HG03175 (cell line): ENCODE results near the gene HDHD2.

Experiments used
- ATAC-seq: cut with Tn5 transposase; IDR thresholded peaks from one replicate; pipeline ENCODE4 v1.9.1; 2021; ENCODE audit warnings: mild to moderate bottlenecking, moderate library complexity; ENCODE audit not compliant: unreplicated experiment

The HDHD2 gene

DNA sequence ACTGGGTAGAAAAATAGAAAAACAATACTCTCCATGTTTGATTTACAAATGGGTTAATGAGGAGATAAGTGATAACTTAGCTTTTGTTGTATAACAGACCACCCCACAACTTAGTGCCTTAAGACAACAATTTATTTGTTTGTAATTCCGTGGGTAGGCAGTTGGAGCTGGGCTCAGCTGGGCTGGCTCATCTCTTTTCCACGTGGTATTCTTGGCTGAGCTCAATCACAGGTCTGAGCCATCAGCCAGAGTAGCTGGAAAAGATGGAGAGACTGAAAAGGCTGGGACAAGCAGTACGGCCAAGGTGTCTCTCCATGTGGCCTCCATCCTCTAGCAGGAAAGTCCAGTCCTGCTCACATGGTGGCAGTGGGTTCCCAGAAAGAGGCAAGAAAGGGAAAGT is 82.7 kb downstream of the HDHD2 start:
- ATAC-seq: no peak

- no peak for ATAC-seq
These were observed 87.2 kb downstream of the HDHD2 start for GRCh38 chr18:47063096-47063495.

DNA sequence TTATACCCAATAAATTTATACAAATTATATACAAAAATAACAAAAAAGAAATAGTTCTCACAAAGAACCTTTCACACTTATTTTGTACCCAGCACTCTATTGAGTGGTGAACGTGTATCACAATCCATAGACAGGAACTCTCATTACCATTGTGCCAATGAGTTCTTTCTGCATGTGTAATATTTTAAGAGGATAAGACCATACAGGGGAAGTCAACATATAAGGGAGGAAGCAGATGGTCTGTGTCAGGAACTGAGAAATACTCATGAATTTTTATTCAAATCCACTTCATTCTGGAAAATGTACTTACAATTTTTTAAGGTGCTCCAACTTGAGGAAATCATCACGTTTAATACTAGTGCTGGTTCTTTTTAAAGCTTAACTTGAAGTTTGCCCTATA is 87.8 kb downstream of the HDHD2 start:
- ATAC-seq: no peak
